Measurements from ENCODE around the gene TMEM63A.

DNA sequence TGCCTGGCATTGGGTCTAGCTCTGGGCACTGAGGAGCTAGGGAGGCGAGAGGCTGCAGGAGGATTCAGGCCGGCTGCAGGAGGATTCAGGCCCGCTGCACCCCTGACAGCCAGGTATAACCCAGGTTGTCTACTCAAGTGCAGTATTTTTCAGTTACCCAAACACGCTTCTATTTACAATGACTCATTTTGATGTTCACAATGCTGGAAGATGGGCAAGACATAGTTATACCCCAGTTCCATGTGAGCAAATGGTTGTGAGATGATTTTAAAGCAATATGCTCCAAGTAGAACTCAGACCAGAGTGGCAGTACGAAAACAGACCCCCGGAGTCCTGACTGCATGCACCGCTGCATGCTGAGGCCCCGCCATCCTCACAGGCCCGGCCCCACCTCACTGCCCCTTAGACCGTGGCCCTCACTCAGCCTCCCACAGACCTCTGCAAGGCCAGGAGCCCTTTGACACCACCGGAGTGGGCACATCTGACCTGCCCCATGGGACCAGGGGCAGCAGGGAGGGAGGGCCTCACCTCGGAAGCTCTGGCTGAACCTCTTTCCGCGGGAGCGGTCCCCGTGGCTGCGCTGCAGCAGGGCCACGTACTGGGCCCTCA lies 6.2 kb upstream of the TMEM63A start:
- no peak for TF ChIP-seq SUZ12 (IDR thresholded peaks at IDR 0.05)
- TF ChIP-seq ARNT (IDR thresholded peaks at IDR 0.05), result no peak
- no peak for TF ChIP-seq L3MBTL2 (conservative IDR thresholded peaks at IDR 0.05)
- no peak for TF ChIP-seq TARDBP (IDR thresholded peaks at IDR 0.05)
- TF ChIP-seq ZNF384 (IDR thresholded peaks at IDR 0.05), result no peak
- no peak for TF ChIP-seq SP1 (IDR thresholded peaks at IDR 0.05)
- TF ChIP-seq BHLHE40 (IDR thresholded peaks at IDR 0.05; ENCODE audit: borderline replicate concordance), result no peak
- no peak for TF ChIP-seq LEF1 (IDR thresholded peaks at IDR 0.05; ENCODE audit: borderline replicate concordance)
- no peak for TF ChIP-seq ELF4 (IDR thresholded peaks at IDR 0.05)
- no peak for TF ChIP-seq FOXM1 (IDR thresholded peaks at IDR 0.05; ENCODE audit: borderline replicate concordance)
- no peak for TF ChIP-seq FOXK2 (IDR thresholded peaks at IDR 0.05)
- TF ChIP-seq HDGF (IDR thresholded peaks at IDR 0.05; ENCODE audit: borderline replicate concordance), result no peak
- no peak for TF ChIP-seq FOXA1 (IDR thresholded peaks at IDR 0.05)

All from HEK293T (cell line).